ENCODE results near the gene GPR137.

DNA sequence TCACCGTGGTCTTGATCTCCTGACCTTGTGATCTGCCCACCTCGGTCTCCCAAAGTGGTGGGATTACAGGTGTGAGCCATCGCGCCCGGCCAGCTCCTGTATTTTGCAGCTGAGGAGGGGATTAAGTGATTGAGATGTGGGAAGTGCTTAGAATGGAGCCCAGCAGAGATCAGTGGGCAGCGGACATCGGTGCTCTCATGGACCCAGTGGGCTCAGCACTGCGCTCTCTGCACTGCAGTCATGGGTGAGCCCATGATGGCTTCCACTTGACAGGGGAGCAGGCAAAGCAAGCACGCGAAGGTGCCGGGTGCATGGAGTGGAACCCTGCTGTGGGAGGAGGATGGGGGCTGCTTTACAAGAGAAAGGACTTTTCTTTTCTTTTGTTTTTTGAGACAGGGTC lies 45.2 kb downstream of the GPR137 start:
- no peak for TF ChIP-seq POLR2A (IDR thresholded peaks at IDR 0.05; ENCODE audit: low read depth, low read length)
- no peak for TF ChIP-seq POLR2AphosphoS5 (IDR thresholded peaks at IDR 0.05; ENCODE audit: low read depth, low read length)
- TF ChIP-seq TAF1 (IDR thresholded peaks at IDR 0.05; ENCODE audit: low read depth, low read length), result no peak
- TF ChIP-seq SPI1 (IDR thresholded peaks at IDR 0.05; ENCODE audit: low read depth, low read length), result no peak
- no peak for TF ChIP-seq PAX5 (IDR thresholded peaks at IDR 0.05; ENCODE audit: insufficient read depth, low read length, severe bottlenecking)
- no peak for TF ChIP-seq POU2F2 (IDR thresholded peaks at IDR 0.05; ENCODE audit: low read depth, low read length)
